Measurements from ENCODE around the gene CORO7. TPM values are rescaled to one million over a fixed set of nuclear protein-coding genes. Genes with fewer than 3 reads are reported as not detected.

CORO7 gene
- total RNA-seq, 1 experiment from 2014 or later = 14.3 TPM

DNA sequence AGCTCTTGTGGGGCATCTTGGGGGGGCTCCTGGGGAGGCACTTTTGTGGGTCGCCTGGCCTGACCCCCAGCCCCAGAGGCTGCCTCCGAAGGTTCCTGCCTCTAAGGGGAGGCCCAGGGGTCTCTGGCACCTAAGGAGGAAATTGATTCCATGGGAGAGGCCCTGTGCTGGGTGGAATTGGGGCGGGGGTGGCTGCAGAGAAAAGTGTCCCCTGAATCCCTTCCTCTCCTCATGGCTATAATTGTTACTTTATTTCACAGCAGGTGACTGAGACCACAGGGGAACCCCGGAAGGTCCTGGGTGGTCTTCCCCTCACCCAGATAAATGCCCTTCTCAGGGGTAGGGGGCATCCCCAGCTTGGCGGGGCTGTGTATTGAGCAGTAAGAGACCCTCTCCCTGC is 97.4 kb downstream of the CORO7 start:
- ATAC-seq (no peak), DNase-seq (no peak)
- H3K9me2 ChIP-seq (replicated peaks; ENCODE audit: low read length) = no peaks in the 10 kb centered on the region
- BruUV-seq (replicated peaks) = no TSS peak
- H3K4me2 ChIP-seq (ENCODE audit: low read length) = no peak overlapping the region
- no peaks in the 10 kb centered on the region for H3K9me3 ChIP-seq (ENCODE audit: low read length)
- ChIA-PET POLR2A (ENCODE audit: unreplicated experiment) (no interaction called here), CTCF (no interaction called here)
- H3K79me2 ChIP-seq (ENCODE audit: low read length) = peaks cover 67% of the 10 kb centered on the region
- peaks cover 10% of the 10 kb centered on the region for H3K4me1 ChIP-seq (ENCODE audit: insufficient read depth, low read length)
- intact Hi-C loops (cut with micrococcal nuclease) = loop anchor here (5.0 kb wide), 1 partner anchor 47 kb away; the partner anchor contains the start of gene TFAP4
- no peak for TF ChIP-seq EZH2phosphoT487 (IDR thresholded peaks at IDR 0.05; ENCODE audit: borderline replicate concordance, low read length)
- no peak overlapping the region for H3K27ac ChIP-seq (ENCODE audit: low read length)
- H4K20me1 ChIP-seq (ENCODE audit: low read length) = no peaks in the 10 kb centered on the region
- H3K4me3 ChIP-seq (ENCODE audit: low read length) = no peak overlapping the region
- H3K36me3 ChIP-seq (ENCODE audit: low read depth, low read length) = no peaks in the 10 kb centered on the region
- no peak overlapping the region for H3K9ac ChIP-seq (ENCODE audit: low read length)
- H3K27me3 ChIP-seq (ENCODE audit: low read length) = no peaks in the 10 kb centered on the region
- H2AFZ ChIP-seq (ENCODE audit: low read length) = no peak overlapping the region
- H3F3A ChIP-seq (ENCODE audit: low read length, unreplicated experiment) = no peaks in the 10 kb centered on the region

DNA sequence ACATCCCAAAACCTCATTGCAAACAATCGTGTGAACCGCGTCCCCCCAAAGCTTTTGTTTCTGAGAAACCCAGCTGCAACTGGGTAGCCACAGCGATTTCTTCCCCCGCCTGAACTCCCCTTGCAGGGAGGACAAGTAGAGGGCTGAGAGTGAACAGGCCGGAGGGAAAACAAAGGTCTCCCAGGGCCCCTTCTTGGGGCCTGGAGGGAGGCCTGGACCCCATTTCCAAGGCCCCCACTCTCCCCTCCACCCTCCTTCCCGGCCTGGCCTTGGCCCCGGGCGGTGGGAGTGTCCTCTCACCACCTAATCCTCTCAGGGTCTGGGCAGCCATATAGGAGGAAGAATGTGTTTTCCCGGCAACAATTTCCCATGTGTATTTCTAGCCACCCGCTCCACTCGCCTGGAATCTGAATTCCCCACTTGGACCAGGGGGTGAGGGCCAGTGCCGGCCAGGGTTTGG is 97.9 kb downstream of the CORO7 start:
- H3K36me3 ChIP-seq (ENCODE audit: low read depth, low read length) = no peaks in the 10 kb centered on the region
- no peak overlapping the region for H3K9ac ChIP-seq (ENCODE audit: low read length)
- no peaks in the 10 kb centered on the region for H3K9me2 ChIP-seq (replicated peaks; ENCODE audit: low read length)
- H3K27ac ChIP-seq (ENCODE audit: low read length) = no peak overlapping the region
- DNase-seq (no peak), ATAC-seq (no peak)
- TF ChIP-seq EZH2phosphoT487 (IDR thresholded peaks at IDR 0.05; ENCODE audit: borderline replicate concordance, low read length) (no peak), EZH2 (IDR thresholded peaks at IDR 0.05; ENCODE audit: low read length, unreplicated experiment) (no peak)
- TF ChIP-seq, protein P1, sequence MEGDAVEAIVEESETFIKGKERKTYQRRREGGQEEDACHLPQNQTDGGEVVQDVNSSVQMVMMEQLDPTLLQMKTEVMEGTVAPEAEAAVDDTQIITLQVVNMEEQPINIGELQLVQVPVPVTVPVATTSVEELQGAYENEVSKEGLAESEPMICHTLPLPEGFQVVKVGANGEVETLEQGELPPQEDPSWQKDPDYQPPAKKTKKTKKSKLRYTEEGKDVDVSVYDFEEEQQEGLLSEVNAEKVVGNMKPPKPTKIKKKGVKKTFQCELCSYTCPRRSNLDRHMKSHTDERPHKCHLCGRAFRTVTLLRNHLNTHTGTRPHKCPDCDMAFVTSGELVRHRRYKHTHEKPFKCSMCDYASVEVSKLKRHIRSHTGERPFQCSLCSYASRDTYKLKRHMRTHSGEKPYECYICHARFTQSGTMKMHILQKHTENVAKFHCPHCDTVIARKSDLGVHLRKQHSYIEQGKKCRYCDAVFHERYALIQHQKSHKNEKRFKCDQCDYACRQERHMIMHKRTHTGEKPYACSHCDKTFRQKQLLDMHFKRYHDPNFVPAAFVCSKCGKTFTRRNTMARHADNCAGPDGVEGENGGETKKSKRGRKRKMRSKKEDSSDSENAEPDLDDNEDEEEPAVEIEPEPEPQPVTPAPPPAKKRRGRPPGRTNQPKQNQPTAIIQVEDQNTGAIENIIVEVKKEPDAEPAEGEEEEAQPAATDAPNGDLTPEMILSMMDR (conservative IDR thresholded peaks at IDR 0.05; ENCODE audit: low read depth, low read length) = no peak
- POLR2A ChIA-PET (ENCODE audit: unreplicated experiment) = no interaction called here
- CTCF ChIA-PET = no interaction called here
- BruUV-seq (replicated peaks) = no TSS peak
- H3K79me2 ChIP-seq (ENCODE audit: low read length) = peaks cover 63% of the 10 kb centered on the region
- no peak overlapping the region for H3K4me2 ChIP-seq (ENCODE audit: low read length)
- H3K4me3 ChIP-seq (ENCODE audit: low read length) = no peak overlapping the region
- no peaks in the 10 kb centered on the region for H3K27me3 ChIP-seq (ENCODE audit: low read length)
- peaks cover 10% of the 10 kb centered on the region for H3K4me1 ChIP-seq (ENCODE audit: insufficient read depth, low read length)
- H4K20me1 ChIP-seq (ENCODE audit: low read length) = no peaks in the 10 kb centered on the region
- no peak overlapping the region for H2AFZ ChIP-seq (ENCODE audit: low read length)
- no peaks in the 10 kb centered on the region for H3F3A ChIP-seq (ENCODE audit: low read length, unreplicated experiment)
- no peaks in the 10 kb centered on the region for H3K9me3 ChIP-seq (ENCODE audit: low read length)
- intact Hi-C loops (cut with micrococcal nuclease) = loop anchor here (5.0 kb wide), 1 partner anchor 46 kb away; the partner anchor contains the start of gene TFAP4

DNA sequence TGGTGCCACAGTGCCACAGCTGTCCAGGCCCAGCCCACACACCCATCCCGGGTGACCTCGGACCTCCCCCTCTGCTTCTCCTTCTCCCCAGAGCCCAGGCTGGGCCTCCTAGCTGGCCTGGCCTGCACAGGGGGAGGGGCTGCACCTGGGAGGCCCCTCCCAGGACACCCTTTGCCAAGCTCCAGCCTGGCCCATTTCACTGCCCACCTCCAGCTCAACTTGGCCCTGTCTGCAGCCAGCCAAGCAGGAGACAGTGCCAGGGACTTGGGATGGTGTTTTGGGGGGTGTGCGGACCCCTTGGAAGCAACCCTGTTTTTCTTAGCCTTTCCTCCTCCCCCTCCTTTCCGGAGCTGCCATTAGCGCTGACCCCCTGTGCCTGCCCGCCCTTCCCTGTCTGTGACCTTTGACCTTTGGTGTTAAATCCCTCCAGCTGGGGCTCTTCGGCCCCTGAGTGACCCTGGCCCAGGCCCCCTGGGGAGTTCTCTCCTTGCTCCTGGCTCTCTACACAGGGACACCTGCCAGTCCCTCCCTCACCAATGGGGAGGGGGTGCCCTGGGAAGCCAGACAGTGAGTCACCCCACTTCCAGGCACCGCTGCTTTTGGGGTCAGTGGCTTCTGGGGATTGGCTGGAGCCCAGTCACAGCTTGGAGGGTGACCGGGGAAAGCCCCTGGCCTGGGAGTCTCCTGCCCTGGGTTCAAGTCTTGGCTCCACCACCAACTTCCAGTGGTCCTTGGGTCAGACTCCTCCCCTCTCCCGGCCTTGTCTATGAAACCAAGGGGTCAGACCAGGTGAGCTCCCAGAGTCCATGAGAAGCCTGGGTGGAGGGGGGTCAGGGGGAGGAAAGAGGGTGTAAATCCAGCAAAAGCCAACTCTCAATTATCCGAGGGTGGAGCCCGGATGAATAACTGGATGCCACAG is 98.6 kb downstream of the CORO7 start:
- H3K9me2 ChIP-seq (replicated peaks; ENCODE audit: low read length) = no peaks in the 10 kb centered on the region
- H3K79me2 ChIP-seq (ENCODE audit: low read length) = peaks cover 61% of the 10 kb centered on the region
- intact Hi-C loops (cut with micrococcal nuclease) = loop anchor here (5.0 kb wide), 1 partner anchor 45 kb away; the partner anchor contains the start of gene TFAP4
- POLR2A ChIA-PET (ENCODE audit: unreplicated experiment) = no interaction called here
- H3F3A ChIP-seq (ENCODE audit: low read length, unreplicated experiment) = no peaks in the 10 kb centered on the region
- no TSS peak for BruUV-seq (replicated peaks)
- ATAC-seq = peak; percentile 10
- H3K9me3 ChIP-seq (ENCODE audit: low read length) = no peaks in the 10 kb centered on the region
- H3K27ac ChIP-seq (ENCODE audit: low read length) = 0 out of 2 replicates have a peak overlapping the region, but pooled peaks have one; percentile 19
- no peak for TF ChIP-seq EZH2phosphoT487 (IDR thresholded peaks at IDR 0.05; ENCODE audit: borderline replicate concordance, low read length)
- TF ChIP-seq, protein P1 (conservative IDR thresholded peaks at IDR 0.05; ENCODE audit: low read depth, low read length) = no peak
- TF ChIP-seq EZH2 (IDR thresholded peaks at IDR 0.05; ENCODE audit: low read length, unreplicated experiment) = no peak
- H2AFZ ChIP-seq (ENCODE audit: low read length) = 0 out of 2 replicates have a peak overlapping the region, but pooled peaks have one; percentile 43
- no peak overlapping the region for H3K9ac ChIP-seq (ENCODE audit: low read length)
- peaks cover 10% of the 10 kb centered on the region for H3K4me1 ChIP-seq (ENCODE audit: insufficient read depth, low read length)
- CTCF ChIA-PET = interaction anchor here (0.6 to 1.0 kb wide), 2 partner anchors 64 to 157 kb away, joined by 3 read pairs; no protein-coding TSS in a partner anchor
- no peaks in the 10 kb centered on the region for H3K36me3 ChIP-seq (ENCODE audit: low read depth, low read length)
- peak overlapping the region; percentile 89 for H3K4me2 ChIP-seq (ENCODE audit: low read length)
- no peaks in the 10 kb centered on the region for H4K20me1 ChIP-seq (ENCODE audit: low read length)
- no peaks in the 10 kb centered on the region for H3K27me3 ChIP-seq (ENCODE audit: low read length)
- peak; percentile 11 for DNase-seq
- H3K4me3 ChIP-seq (ENCODE audit: low read length) = peak overlapping the region; percentile 75
